ENCODE data around the gene ABCC4. TPM values are rescaled to one million over a fixed set of nuclear protein-coding genes. Genes with fewer than 3 reads are reported as not detected.

The ABCC4 gene
- total and polyA plus RNA-seq, 4 donors = 0.74 to 22.5 (median 2.0) TPM

DNA sequence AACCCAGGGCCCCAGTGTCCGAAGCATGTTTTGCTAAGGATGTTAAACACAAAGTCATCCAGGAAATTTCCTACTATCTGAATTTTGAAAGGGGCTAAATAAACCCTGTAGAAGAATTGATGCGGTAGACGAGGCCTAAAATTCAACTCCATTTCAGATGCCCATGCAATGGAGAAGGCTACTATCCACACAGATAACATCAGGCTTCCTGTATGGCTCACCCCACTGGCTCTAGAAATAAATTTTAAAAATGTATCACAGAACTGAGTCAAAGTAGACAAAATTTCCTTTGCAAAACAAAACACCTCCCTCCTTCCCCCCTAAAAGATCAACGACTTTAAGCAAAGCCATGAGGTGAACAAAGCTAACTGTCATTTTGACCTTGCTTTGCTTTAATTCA lies 188.4 kb downstream of the ABCC4 start:
- TF ChIP-seq NR2F2 (IDR thresholded peaks at IDR 0.05) (no peak), RXRA (IDR thresholded peaks at IDR 0.05) (no peak), TAF1 (conservative IDR thresholded peaks at IDR 0.05) (no peak)
- TF ChIP-seq, protein P1, sequence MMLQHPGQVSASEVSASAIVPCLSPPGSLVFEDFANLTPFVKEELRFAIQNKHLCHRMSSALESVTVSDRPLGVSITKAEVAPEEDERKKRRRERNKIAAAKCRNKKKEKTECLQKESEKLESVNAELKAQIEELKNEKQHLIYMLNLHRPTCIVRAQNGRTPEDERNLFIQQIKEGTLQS (IDR thresholded peaks at IDR 0.05) = no peak
- TF ChIP-seq, protein P2, sequence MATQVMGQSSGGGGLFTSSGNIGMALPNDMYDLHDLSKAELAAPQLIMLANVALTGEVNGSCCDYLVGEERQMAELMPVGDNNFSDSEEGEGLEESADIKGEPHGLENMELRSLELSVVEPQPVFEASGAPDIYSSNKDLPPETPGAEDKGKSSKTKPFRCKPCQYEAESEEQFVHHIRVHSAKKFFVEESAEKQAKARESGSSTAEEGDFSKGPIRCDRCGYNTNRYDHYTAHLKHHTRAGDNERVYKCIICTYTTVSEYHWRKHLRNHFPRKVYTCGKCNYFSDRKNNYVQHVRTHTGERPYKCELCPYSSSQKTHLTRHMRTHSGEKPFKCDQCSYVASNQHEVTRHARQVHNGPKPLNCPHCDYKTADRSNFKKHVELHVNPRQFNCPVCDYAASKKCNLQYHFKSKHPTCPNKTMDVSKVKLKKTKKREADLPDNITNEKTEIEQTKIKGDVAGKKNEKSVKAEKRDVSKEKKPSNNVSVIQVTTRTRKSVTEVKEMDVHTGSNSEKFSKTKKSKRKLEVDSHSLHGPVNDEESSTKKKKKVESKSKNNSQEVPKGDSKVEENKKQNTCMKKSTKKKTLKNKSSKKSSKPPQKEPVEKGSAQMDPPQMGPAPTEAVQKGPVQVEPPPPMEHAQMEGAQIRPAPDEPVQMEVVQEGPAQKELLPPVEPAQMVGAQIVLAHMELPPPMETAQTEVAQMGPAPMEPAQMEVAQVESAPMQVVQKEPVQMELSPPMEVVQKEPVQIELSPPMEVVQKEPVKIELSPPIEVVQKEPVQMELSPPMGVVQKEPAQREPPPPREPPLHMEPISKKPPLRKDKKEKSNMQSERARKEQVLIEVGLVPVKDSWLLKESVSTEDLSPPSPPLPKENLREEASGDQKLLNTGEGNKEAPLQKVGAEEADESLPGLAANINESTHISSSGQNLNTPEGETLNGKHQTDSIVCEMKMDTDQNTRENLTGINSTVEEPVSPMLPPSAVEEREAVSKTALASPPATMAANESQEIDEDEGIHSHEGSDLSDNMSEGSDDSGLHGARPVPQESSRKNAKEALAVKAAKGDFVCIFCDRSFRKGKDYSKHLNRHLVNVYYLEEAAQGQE (IDR thresholded peaks at IDR 0.05) = no peak
- 89% methylated on average over 4 of the region's 4 CpGs for WGBS

GRCh38 chr13:95111608-95112007 lies 189.6 kb downstream of the ABCC4 start:
- Histone ChIP-seq H3K27me3 (ENCODE audit: control insufficient read depth in 4 of 4, insufficient read depth in 4 of 4, low read length in 3 of 4) (no peaks in the 10 kb centered on the region), H3K9ac (ENCODE audit: low read depth in 1 of 2, low read length in 2 of 2) (no peak overlapping the region), H3K9me3 (ENCODE audit: control insufficient read depth in 4 of 4, low read length in 3 of 4) (no peaks in the 10 kb centered on the region), H3K27ac (ENCODE audit: low read depth in 1 of 2, low read length in 2 of 2) (no peak overlapping the region), H3K36me3 (ENCODE audit: control insufficient read depth in 4 of 4, insufficient read depth in 3 of 4, low read depth in 1 of 4, low read length in 3 of 4) (no peaks in the 10 kb centered on the region), H3K4me1 (ENCODE audit: control insufficient read depth in 4 of 4, insufficient read depth in 4 of 4, low read length in 3 of 4) (no peaks in the 10 kb centered on the region), H3K4me3 (ENCODE audit: low read depth in 1 of 3, low read length in 3 of 3) (no peak overlapping the region)
- no peak for DNase-seq (ENCODE audit: low spot score)
- TF ChIP-seq, protein P3, sequence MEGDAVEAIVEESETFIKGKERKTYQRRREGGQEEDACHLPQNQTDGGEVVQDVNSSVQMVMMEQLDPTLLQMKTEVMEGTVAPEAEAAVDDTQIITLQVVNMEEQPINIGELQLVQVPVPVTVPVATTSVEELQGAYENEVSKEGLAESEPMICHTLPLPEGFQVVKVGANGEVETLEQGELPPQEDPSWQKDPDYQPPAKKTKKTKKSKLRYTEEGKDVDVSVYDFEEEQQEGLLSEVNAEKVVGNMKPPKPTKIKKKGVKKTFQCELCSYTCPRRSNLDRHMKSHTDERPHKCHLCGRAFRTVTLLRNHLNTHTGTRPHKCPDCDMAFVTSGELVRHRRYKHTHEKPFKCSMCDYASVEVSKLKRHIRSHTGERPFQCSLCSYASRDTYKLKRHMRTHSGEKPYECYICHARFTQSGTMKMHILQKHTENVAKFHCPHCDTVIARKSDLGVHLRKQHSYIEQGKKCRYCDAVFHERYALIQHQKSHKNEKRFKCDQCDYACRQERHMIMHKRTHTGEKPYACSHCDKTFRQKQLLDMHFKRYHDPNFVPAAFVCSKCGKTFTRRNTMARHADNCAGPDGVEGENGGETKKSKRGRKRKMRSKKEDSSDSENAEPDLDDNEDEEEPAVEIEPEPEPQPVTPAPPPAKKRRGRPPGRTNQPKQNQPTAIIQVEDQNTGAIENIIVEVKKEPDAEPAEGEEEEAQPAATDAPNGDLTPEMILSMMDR (IDR thresholded peaks at IDR 0.05; ENCODE audit: low read depth, low read length, missing input control) = no peak
- no peak for TF ChIP-seq EGR1 (IDR thresholded peaks at IDR 0.05; ENCODE audit: low read depth in 2 of 2)
- TF ChIP-seq RXRA (IDR thresholded peaks at IDR 0.05) = no peak
- TF ChIP-seq HNF4A (conservative IDR thresholded peaks at IDR 0.05) = no peak
- no peak for TF ChIP-seq FOXA2 (IDR thresholded peaks at IDR 0.05)
- no peak for TF ChIP-seq GABPA (IDR thresholded peaks at IDR 0.05 in 1 of 2, conservative IDR thresholded peaks at IDR 0.05 in 1 of 2)
- no peak for TF ChIP-seq SP1 (IDR thresholded peaks at IDR 0.05)
- TF ChIP-seq MAX (IDR thresholded peaks at IDR 0.05) = no peak
- TF ChIP-seq HNF4G (IDR thresholded peaks at IDR 0.05) = no peak
- no peak for TF ChIP-seq JUND (IDR thresholded peaks at IDR 0.05)
- TF ChIP-seq, protein P1 (IDR thresholded peaks at IDR 0.05) = no peak
- TF ChIP-seq NR2F2 (IDR thresholded peaks at IDR 0.05) = no peak
- WGBS = 84% methylated on average over 2 of the region's 2 CpGs

More for the DNA sequence above, 188.4 kb downstream of the ABCC4 start:
- Histone ChIP-seq H3K4me1 (ENCODE audit: control insufficient read depth in 4 of 4, insufficient read depth in 4 of 4, low read length in 3 of 4) (no peaks in the 10 kb centered on the region), H3K27ac (ENCODE audit: low read depth in 1 of 2, low read length in 2 of 2) (no peak overlapping the region), H3K9ac (ENCODE audit: low read depth in 1 of 2, low read length in 2 of 2) (no peak overlapping the region), H3K36me3 (ENCODE audit: control insufficient read depth in 4 of 4, insufficient read depth in 3 of 4, low read depth in 1 of 4, low read length in 3 of 4) (no peaks in the 10 kb centered on the region), H3K27me3 (ENCODE audit: control insufficient read depth in 4 of 4, insufficient read depth in 4 of 4, low read length in 3 of 4) (no peaks in the 10 kb centered on the region), H3K9me3 (ENCODE audit: control insufficient read depth in 4 of 4, low read length in 3 of 4) (no peaks in the 10 kb centered on the region), H3K4me3 (ENCODE audit: low read depth in 1 of 3, low read length in 3 of 3) (no peak overlapping the region)
- DNase-seq (ENCODE audit: low spot score) = no peak
